ENCODE measurements around the gene RALGAPA1. TPM values are rescaled to one million over a fixed set of nuclear protein-coding genes. Genes with fewer than 3 reads are reported as not detected.

Gene RALGAPA1
- total and polyA plus RNA-seq, 4 donors: 4.6 to 38.7 (median 13.4) TPM

- no peak for DNase-seq (ENCODE audit: low spot score)
- TF ChIP-seq FOXA1 (IDR thresholded peaks at IDR 0.05) (no peak), ZBTB33 (IDR thresholded peaks at IDR 0.05) (no peak), FOXA2 (IDR thresholded peaks at IDR 0.05) (no peak), NR2F2 (IDR thresholded peaks at IDR 0.05) (no peak), JUND (IDR thresholded peaks at IDR 0.05) (no peak), ATF3 (IDR thresholded peaks at IDR 0.05) (no peak), YY1 (IDR thresholded peaks at IDR 0.05) (no peak), HNF4A (conservative IDR thresholded peaks at IDR 0.05) (no peak), TAF1 (conservative IDR thresholded peaks at IDR 0.05) (no peak), EGR1 (IDR thresholded peaks at IDR 0.05; ENCODE audit: low read depth in 2 of 2) (no peak)
These were observed 49.0 kb downstream of the RALGAPA1 start for GRCh38 chr14:35760143-35760542.

GRCh38 chr14:35758523-35759129 is 50.5 kb downstream of the RALGAPA1 start:
- WGBS: 97% methylated on average over 3 of the region's 3 CpGs
- no peaks in the 10 kb centered on the region for H3K4me1 ChIP-seq (ENCODE audit: control insufficient read depth in 4 of 4, insufficient read depth in 4 of 4, low read length in 3 of 4)
- no peaks in the 10 kb centered on the region for H3K9me3 ChIP-seq (ENCODE audit: control insufficient read depth in 4 of 4, low read length in 3 of 4)
- H3K4me3 ChIP-seq (ENCODE audit: low read depth in 1 of 3, low read length in 3 of 3): no peak overlapping the region
- H3K9ac ChIP-seq (ENCODE audit: low read depth in 1 of 2, low read length in 2 of 2): no peak overlapping the region
- TF ChIP-seq NR2F2 (IDR thresholded peaks at IDR 0.05) (no peak), RAD21 (IDR thresholded peaks at IDR 0.05) (no peak), HNF4A (conservative IDR thresholded peaks at IDR 0.05) (no peak), REST (IDR thresholded peaks at IDR 0.05) (no peak), RXRA (IDR thresholded peaks at IDR 0.05) (no peak), EGR1 (IDR thresholded peaks at IDR 0.05; ENCODE audit: low read depth in 2 of 2) (no peak)
- no peak overlapping the region for H3K27ac ChIP-seq (ENCODE audit: low read depth in 1 of 2, low read length in 2 of 2)
- peaks cover 2 to 17% (median 14%) of the 10 kb centered on the region in 4 donors for H3K36me3 ChIP-seq (ENCODE audit: control insufficient read depth in 4 of 4, insufficient read depth in 3 of 4, low read depth in 1 of 4, low read length in 3 of 4)
- H3K27me3 ChIP-seq (ENCODE audit: control insufficient read depth in 4 of 4, insufficient read depth in 4 of 4, low read length in 3 of 4): no peaks in the 10 kb centered on the region
- no peak for DNase-seq (ENCODE audit: low spot score)

More at GRCh38 chr14:35760143-35760542, 49.0 kb downstream of the RALGAPA1 start:
- Histone ChIP-seq H3K9ac (ENCODE audit: low read depth in 1 of 2, low read length in 2 of 2) (no peak overlapping the region), H3K27ac (ENCODE audit: low read depth in 1 of 2, low read length in 2 of 2) (no peak overlapping the region), H3K27me3 (ENCODE audit: control insufficient read depth in 4 of 4, insufficient read depth in 4 of 4, low read length in 3 of 4) (no peaks in the 10 kb centered on the region), H3K9me3 (ENCODE audit: control insufficient read depth in 4 of 4, low read length in 3 of 4) (no peaks in the 10 kb centered on the region), H3K4me1 (ENCODE audit: control insufficient read depth in 4 of 4, insufficient read depth in 4 of 4, low read length in 3 of 4) (no peaks in the 10 kb centered on the region), H3K36me3 (ENCODE audit: control insufficient read depth in 4 of 4, insufficient read depth in 3 of 4, low read depth in 1 of 4, low read length in 3 of 4) (peaks cover 2 to 16% (median 9%) of the 10 kb centered on the region in 4 donors), H3K4me3 (ENCODE audit: low read depth in 1 of 3, low read length in 3 of 3) (no peak overlapping the region)
- 96% methylated on average over 1 of the region's 1 CpG for WGBS
